ENCODE data around the gene UCHL3. TPM values are rescaled to one million over a fixed set of nuclear protein-coding genes. Genes with fewer than 3 reads are reported as not detected.
"Not testable (repeated sequence)": the region's sequence is repeated elsewhere in the genome, so short reads cannot be mapped to it uniquely, and the experiment has no call there.

UCHL3 gene
- total RNA-seq, 4 donors from 2014 or later = 17.9 to 28.8 (median 25.4) TPM

GRCh38 chr13:75533861-75534260, 15.7 kb upstream of the UCHL3 start:
- DNase-seq (ENCODE audit: low spot score) (no peak), ATAC-seq (ENCODE audit: low FRiP score) (no peak)
- TF ChIP-seq CTCF (IDR thresholded peaks at IDR 0.05) = no peak

GRCh38 chr13:75537401-75538365, 11.9 kb upstream of the UCHL3 start, which contains the start of gene COMMD6:
Gene COMMD6 (minus strand): TSS chr13:75537841. CDS start chr13:75537805, 36 bp downstream.
- ATAC-seq (ENCODE audit: low FRiP score) = peak; percentile 96
- TF ChIP-seq CTCF (IDR thresholded peaks at IDR 0.05) = peak in 1 of 3 donors; percentile 18
- no peak for DNase-seq (ENCODE audit: low spot score)

GRCh38 chr13:75541287-75541686, 8.3 kb upstream of the UCHL3 start:
- ATAC-seq (ENCODE audit: low FRiP score) (no peak), DNase-seq (ENCODE audit: low spot score) (no peak)
- no peak for TF ChIP-seq CTCF (IDR thresholded peaks at IDR 0.05)

GRCh38 chr13:75541961-75542360, 7.6 kb upstream of the UCHL3 start:
- DNase-seq (ENCODE audit: low spot score) (no peak), ATAC-seq (ENCODE audit: low FRiP score) (no peak)
- no peak for TF ChIP-seq CTCF (IDR thresholded peaks at IDR 0.05)

- ATAC-seq (ENCODE audit: low FRiP score) (peak; percentile 22), DNase-seq (ENCODE audit: low spot score) (no peak)
- TF ChIP-seq CTCF (IDR thresholded peaks at IDR 0.05) = no peak
Observed at GRCh38 chr13:75544681-75545330, 4.8 kb upstream of the UCHL3 start.

- not testable (repeated sequence) for DNase-seq (ENCODE audit: low spot score); ATAC-seq (ENCODE audit: low FRiP score)
Observed at GRCh38 chr13:75545386-75545785, 4.2 kb upstream of the UCHL3 start.

GRCh38 chr13:75547917-75548316, 1.7 kb upstream of the UCHL3 start:
- DNase-seq (ENCODE audit: low spot score) = no peak
- ATAC-seq (ENCODE audit: low FRiP score) = peak; percentile 79
- TF ChIP-seq CTCF (IDR thresholded peaks at IDR 0.05) = no peak
